Neutrophil (primary cell): ENCODE results near the gene STX3.

Experiments used
- H3K27ac ChIP-seq: fragments of 200-600 bp; sonication (generic); 2 replicates; pipeline ENCODE4 v1.5.1; 2016; ENCODE audit warnings: mild to moderate bottlenecking, moderate library complexity
- H3K27me3 ChIP-seq: fragments of 200-600 bp; sonication (generic); 2 replicates; pipeline ENCODE4 v1.6.0; 2016; ENCODE audit warnings: mild to moderate bottlenecking
- H3K36me3 ChIP-seq: fragments of 200-600 bp; sonication (generic); 2 replicates; pipeline ENCODE4 v1.5.1; 2017
- H3K4me1 ChIP-seq, 2 experiments: fragments of 200-600 bp in 1 of 2; sonication (generic) in 1 of 2; 1 replicate in 1 of 2; 2 replicates in 1 of 2; pipeline versions ENCODE4 v1.5.1 to v1.6.1; 2013 to 2016; ENCODE audit warnings: low read depth in 1 of 2, low read length in 1 of 2, mild to moderate bottlenecking in 1 of 2, moderate library complexity in 1 of 2; ENCODE audit not compliant: control insufficient read depth in 1 of 2, insufficient read depth in 1 of 2
- H3K4me3 ChIP-seq, 2 experiments: fragments of 200-600 bp in 1 of 2; sonication (generic) in 1 of 2; 1 replicate in 1 of 2; 2 replicates in 1 of 2; pipeline ENCODE4 v1.5.1; 2013 to 2016; ENCODE audit warnings: low read depth in 1 of 2, low read length in 1 of 2, mild to moderate bottlenecking in 1 of 2, moderate library complexity in 1 of 2
- H3K9me3 ChIP-seq: fragments of 200-600 bp; sonication (generic); 2 replicates; pipeline ENCODE4 v1.5.1; 2016
- CTCF ChIP-seq: fragments of 200-600 bp; sonication (generic); IDR thresholded peaks from 2 replicates; pipeline ENCODE4 v1.5.1; 2016; ENCODE audit warnings: antibody characterized with exemption

Gene STX3

GRCh38 chr11:59818572-59818971 is 63.4 kb downstream of the STX3 start:
- TF ChIP-seq CTCF, result no peak
- Histone ChIP-seq H3K36me3 (no peaks in the 10 kb centered on the region), H3K27ac (no peak overlapping the region), H3K27me3 (no peaks in the 10 kb centered on the region), H3K4me1 (peaks cover 16% of the 10 kb centered on the region in 2 experiments), H3K4me3 (no peak overlapping the region), H3K9me3 (no peaks in the 10 kb centered on the region)

GRCh38 chr11:59822989-59823566 is 67.9 kb downstream of the STX3 start:
- Histone ChIP-seq H3K4me1 (peaks cover 5 to 6% of the 10 kb centered on the region in 2 experiments), H3K9me3 (no peaks in the 10 kb centered on the region), H3K36me3 (no peaks in the 10 kb centered on the region), H3K27ac (no peak overlapping the region), H3K27me3 (no peaks in the 10 kb centered on the region), H3K4me3 (no peak overlapping the region)
- TF ChIP-seq CTCF, result peak; percentile 58

GRCh38 chr11:59829358-59829757 is 74.2 kb downstream of the STX3 start:
- Histone ChIP-seq H3K9me3 (no peaks in the 10 kb centered on the region), H3K27ac (peak overlapping the region; percentile 62)

GRCh38 chr11:59833602-59834001 is 78.4 kb downstream of the STX3 start:
- TF ChIP-seq CTCF, result no peak
- peaks cover 18 to 23% of the 10 kb centered on the region in 2 experiments for H3K4me1 ChIP-seq
- no peak overlapping the region for H3K4me3 ChIP-seq
- no peaks in the 10 kb centered on the region for H3K27me3 ChIP-seq
- H3K36me3 ChIP-seq, result no peaks in the 10 kb centered on the region
- H3K9me3 ChIP-seq, result no peaks in the 10 kb centered on the region
- peak overlapping the region; percentile 51 for H3K27ac ChIP-seq

More at GRCh38 chr11:59829358-59829757, 74.2 kb downstream of the STX3 start:
- H3K4me3 ChIP-seq, result no peak overlapping the region
- no peaks in the 10 kb centered on the region for H3K36me3 ChIP-seq
- H3K27me3 ChIP-seq, result no peaks in the 10 kb centered on the region
- TF ChIP-seq CTCF, result no peak
- peaks cover 18 to 23% of the 10 kb centered on the region in 2 experiments for H3K4me1 ChIP-seq

GRCh38 chr11:59839615-59840014 is 84.4 kb downstream of the STX3 start:
- H3K27ac ChIP-seq, result no peak overlapping the region
- no peaks in the 10 kb centered on the region for H3K27me3 ChIP-seq
- H3K4me1 ChIP-seq, result no peaks in the 10 kb centered on the region
- no peaks in the 10 kb centered on the region for H3K9me3 ChIP-seq
- no peak overlapping the region for H3K4me3 ChIP-seq
- H3K36me3 ChIP-seq, result no peaks in the 10 kb centered on the region
- no peak for TF ChIP-seq CTCF

- Histone ChIP-seq H3K4me3 (no peak overlapping the region), H3K27ac (no peak overlapping the region), H3K4me1 (peaks cover under 1 to 2% of the 10 kb centered on the region in 2 experiments), H3K27me3 (no peaks in the 10 kb centered on the region), H3K9me3 (no peaks in the 10 kb centered on the region), H3K36me3 (no peaks in the 10 kb centered on the region)
- TF ChIP-seq CTCF, result no peak
Observed at GRCh38 chr11:59841514-59841913, 86.3 kb downstream of the STX3 start.
